Lower lobe of right lung (tissue), 2 donors: ENCODE data around the gene CADM2. TPM values are rescaled to one million over a fixed set of nuclear protein-coding genes. Genes with fewer than 3 reads are reported as not detected.

Experiments used
- ATAC-seq, 2 donors: fragments of 200-7000 bp; cut with Tn5 transposase; one replicate each; pipeline ENCODE4 v1.9.1; 2020 to 2022; ENCODE audit warnings: mild to moderate bottlenecking in 2 of 2, moderate library complexity in 2 of 2
- DNase-seq: peaks from one replicate; pipeline ENCODE4 v3.0.0-alpha.2; 2020
- H3K27ac ChIP-seq: fragments of 200-600 bp; one replicate; pipeline ENCODE4 v1.8.0; 2022
- H3K27me3 ChIP-seq: fragments of 200-600 bp; one replicate; pipeline ENCODE4 v1.8.0; 2022; ENCODE audit warnings: low read depth
- H3K36me3 ChIP-seq: fragments of 200-600 bp; one replicate; pipeline ENCODE4 v1.8.0; 2022; ENCODE audit warnings: mild to moderate bottlenecking
- H3K4me1 ChIP-seq: fragments of 200-600 bp; one replicate; pipeline ENCODE4 v1.8.0; 2022
- H3K4me3 ChIP-seq: fragments of 200-600 bp; one replicate; pipeline ENCODE4 v1.8.0; 2022; ENCODE audit warnings: mild to moderate bottlenecking
- H3K9me3 ChIP-seq: fragments of 200-600 bp; one replicate; pipeline ENCODE4 v1.8.0; 2022
- intact Hi-C: fragments of 100-400 bp; cut with DNase I; formaldehyde crosslinking; loops from one replicate; pipeline ENCODE4 v1.11.0; 2022
- total RNA-seq: library from RNA; stranded (reverse); fragmentation: NEBNext Ultra II Directional; extraction: Animal tissue kit (Norgen Biotek cat#: 25700); gene quantifications from one replicate; pipeline ENCODE4 v1.2.1, GENCODE V29; 2021
- TF ChIP-seq, protein P1 (sequence below): fragments of 200-600 bp; IDR thresholded peaks from one replicate; pipeline ENCODE4 v1.8.0; 2022; ENCODE audit warnings: antibody characterized with exemption, mild to moderate bottlenecking
- donor health status: DM: no; HTN: yes; CAD: no; lungs with severe emphysema.

Gene CADM2
- total RNA-seq, 1 donor from 2014 or later: 0.83 TPM

DNA sequence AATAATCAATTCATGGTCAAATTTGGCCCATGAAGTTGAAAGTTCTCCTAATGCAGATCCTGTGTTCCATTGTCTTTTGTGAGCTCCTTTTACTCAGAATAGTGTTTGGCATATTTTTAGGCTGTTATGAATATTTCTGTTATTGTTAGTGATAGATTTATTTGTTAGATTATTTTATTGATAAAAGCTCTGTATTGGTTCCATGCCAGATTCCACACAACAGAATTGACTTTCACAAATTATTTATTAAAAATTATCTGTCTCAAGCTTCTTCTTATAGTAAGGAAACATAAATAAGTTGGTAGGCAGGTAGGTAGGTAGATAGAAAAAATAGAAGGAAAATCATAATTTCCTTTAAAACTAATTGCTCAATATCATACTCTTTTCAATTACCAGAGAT is 557.4 kb downstream of the CADM2 start:
- Histone ChIP-seq H3K27ac (no peak overlapping the region), H3K36me3 (no peaks in the 10 kb centered on the region), H3K27me3 (no peaks in the 10 kb centered on the region), H3K9me3 (no peaks in the 10 kb centered on the region), H3K4me1 (no peaks in the 10 kb centered on the region), H3K4me3 (no peak overlapping the region)
- ATAC-seq: no peak
- intact Hi-C loops: no loop called here
- TF ChIP-seq, protein P1, sequence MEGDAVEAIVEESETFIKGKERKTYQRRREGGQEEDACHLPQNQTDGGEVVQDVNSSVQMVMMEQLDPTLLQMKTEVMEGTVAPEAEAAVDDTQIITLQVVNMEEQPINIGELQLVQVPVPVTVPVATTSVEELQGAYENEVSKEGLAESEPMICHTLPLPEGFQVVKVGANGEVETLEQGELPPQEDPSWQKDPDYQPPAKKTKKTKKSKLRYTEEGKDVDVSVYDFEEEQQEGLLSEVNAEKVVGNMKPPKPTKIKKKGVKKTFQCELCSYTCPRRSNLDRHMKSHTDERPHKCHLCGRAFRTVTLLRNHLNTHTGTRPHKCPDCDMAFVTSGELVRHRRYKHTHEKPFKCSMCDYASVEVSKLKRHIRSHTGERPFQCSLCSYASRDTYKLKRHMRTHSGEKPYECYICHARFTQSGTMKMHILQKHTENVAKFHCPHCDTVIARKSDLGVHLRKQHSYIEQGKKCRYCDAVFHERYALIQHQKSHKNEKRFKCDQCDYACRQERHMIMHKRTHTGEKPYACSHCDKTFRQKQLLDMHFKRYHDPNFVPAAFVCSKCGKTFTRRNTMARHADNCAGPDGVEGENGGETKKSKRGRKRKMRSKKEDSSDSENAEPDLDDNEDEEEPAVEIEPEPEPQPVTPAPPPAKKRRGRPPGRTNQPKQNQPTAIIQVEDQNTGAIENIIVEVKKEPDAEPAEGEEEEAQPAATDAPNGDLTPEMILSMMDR: no peak
- no peak for DNase-seq

DNA sequence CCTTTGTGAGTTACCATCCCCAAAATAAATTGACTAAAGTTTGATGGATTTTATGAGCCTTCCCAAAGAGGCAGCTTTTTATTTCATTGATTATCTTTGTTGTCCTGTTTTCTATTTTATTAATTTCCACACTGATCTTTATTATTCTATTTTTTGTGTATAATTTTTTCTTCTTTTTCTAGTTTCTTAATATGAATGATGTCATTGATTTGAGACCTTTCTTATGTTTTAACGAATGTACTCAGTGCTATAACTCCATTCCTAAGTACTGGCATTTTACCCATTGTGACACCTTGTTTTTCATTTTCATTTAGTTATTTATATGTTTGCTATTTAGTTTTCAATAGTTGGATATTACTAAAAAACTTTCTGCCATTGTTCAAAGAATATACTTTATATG is 565.3 kb downstream of the CADM2 start:
- no peaks in the 10 kb centered on the region for H3K36me3 ChIP-seq
- no peak overlapping the region for H3K4me3 ChIP-seq
- H3K27me3 ChIP-seq: no peaks in the 10 kb centered on the region
- H3K27ac ChIP-seq: no peak overlapping the region
- H3K9me3 ChIP-seq: no peaks in the 10 kb centered on the region
- TF ChIP-seq, protein P1: no peak
- DNase-seq (no peak), ATAC-seq (no peak)
- intact Hi-C loops: no loop called here
- no peaks in the 10 kb centered on the region for H3K4me1 ChIP-seq

DNA sequence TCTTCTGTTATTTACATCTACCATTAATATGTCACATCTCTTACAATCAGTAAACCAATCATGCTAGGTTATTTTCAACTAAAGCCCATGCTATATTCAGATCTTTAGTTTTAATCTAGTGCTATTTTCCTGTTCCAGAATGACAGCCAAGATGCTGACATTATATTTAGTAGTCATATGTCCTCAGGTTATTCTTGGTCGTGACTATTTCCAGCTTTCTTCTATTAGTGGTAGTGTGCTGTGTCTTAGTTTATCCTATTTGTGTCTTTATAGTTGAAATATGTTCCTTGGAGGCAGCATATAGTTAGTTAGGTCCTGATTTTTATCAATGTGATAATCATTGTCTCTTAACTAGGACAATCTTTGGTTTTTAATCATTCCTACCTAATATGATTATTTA is 566.5 kb downstream of the CADM2 start:
- DNase-seq: no peak
- no peak overlapping the region for H3K27ac ChIP-seq
- no peaks in the 10 kb centered on the region for H3K4me1 ChIP-seq
- H3K9me3 ChIP-seq: no peaks in the 10 kb centered on the region
- no peaks in the 10 kb centered on the region for H3K36me3 ChIP-seq
- TF ChIP-seq, protein P1: no peak
- no peak overlapping the region for H3K4me3 ChIP-seq
- no peaks in the 10 kb centered on the region for H3K27me3 ChIP-seq
- no peak for ATAC-seq
- intact Hi-C loops: no loop called here

DNA sequence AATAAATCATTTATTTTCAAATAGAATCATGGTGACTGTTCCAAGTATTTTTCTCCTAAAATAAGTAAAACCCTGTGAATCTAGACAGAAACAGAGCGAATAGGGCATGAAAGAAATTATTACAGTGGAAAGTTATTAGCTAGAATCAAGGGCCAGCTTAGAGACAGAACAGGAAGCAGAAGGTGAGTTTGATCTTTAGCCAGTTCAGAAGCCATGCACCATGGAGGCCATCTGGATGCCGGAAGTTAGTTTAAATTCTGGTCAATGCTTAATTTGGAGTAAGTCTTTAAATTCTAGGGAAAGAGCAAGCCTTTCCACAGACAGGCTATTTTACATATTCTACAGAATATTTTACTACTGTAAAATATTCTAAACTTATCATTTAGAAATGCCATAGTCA is 574.8 kb downstream of the CADM2 start:
- Histone ChIP-seq H3K4me1 (no peaks in the 10 kb centered on the region), H3K36me3 (no peaks in the 10 kb centered on the region), H3K9me3 (no peaks in the 10 kb centered on the region), H3K27me3 (no peaks in the 10 kb centered on the region), H3K27ac (no peak overlapping the region), H3K4me3 (no peak overlapping the region)
- no peak for ATAC-seq
- DNase-seq: no peak
- intact Hi-C loops: no loop called here
- TF ChIP-seq, protein P1: no peak

DNA sequence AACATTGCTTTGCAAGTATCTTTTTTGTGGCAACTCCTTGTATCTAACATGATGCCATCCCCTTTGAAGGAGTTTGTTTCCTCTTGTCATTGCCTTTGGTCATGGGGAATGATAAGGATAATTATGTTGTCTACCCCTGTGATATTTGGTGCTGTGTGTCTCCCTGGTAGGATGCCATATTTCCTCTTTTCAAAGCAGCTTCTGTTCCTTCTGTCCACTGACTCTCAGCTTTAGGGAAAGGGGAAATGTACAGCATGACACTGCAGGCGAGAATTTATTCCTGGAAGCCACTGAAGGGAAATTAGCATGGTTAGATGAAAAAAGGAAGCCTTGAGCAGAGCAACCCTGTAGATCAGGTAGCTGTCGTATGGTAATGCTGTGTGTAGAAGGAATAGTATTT is 576.7 kb downstream of the CADM2 start:
- no peaks in the 10 kb centered on the region for H3K36me3 ChIP-seq
- H3K27me3 ChIP-seq: no peaks in the 10 kb centered on the region
- no peaks in the 10 kb centered on the region for H3K4me1 ChIP-seq
- no peak overlapping the region for H3K27ac ChIP-seq
- TF ChIP-seq, protein P1: no peak
- DNase-seq (no peak), ATAC-seq (no peak)
- intact Hi-C loops: no loop called here
- H3K4me3 ChIP-seq: no peak overlapping the region
- no peaks in the 10 kb centered on the region for H3K9me3 ChIP-seq

DNA sequence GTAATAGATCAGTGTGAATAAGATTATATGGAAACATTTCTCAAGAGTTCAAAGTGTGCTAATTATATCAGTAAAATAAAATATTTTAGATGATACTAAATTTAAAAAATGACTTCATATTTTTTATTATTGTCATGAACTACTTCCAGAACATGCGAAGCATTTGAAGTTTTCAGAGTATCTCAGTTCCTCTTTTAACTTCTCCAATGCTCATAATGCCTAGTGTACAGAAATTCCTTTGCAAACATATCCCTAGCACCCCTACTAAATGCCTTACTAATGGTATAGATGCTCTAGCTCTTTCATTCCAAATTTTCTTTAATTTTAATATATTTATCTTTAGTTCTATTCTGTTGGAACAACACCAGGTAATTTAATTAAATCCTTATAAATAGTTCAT is 580.4 kb downstream of the CADM2 start:
- H3K36me3 ChIP-seq: no peaks in the 10 kb centered on the region
- TF ChIP-seq, protein P1: no peak
- no peaks in the 10 kb centered on the region for H3K27me3 ChIP-seq
- no peak overlapping the region for H3K4me3 ChIP-seq
- ATAC-seq: no peak
- H3K27ac ChIP-seq: no peak overlapping the region
- intact Hi-C loops: no loop called here
- H3K9me3 ChIP-seq: no peaks in the 10 kb centered on the region
- no peak for DNase-seq
- no peaks in the 10 kb centered on the region for H3K4me1 ChIP-seq
